GM08714 (cell line): Measurements from ENCODE around the gene LBX2.

Experiments
- H3K4me3 ChIP-seq: fragments of 200-500 bp; sonication (Bioruptor generic); 2 replicates; pipeline ENCODE4 v1.5.1; 2014; ENCODE audit warnings: mild to moderate bottlenecking, low read length, inconsistent platforms
- ZNF274 ChIP-seq: IDR thresholded peaks from 2 replicates; pipeline ENCODE4 v1.6.1; 2012; ENCODE audit warnings: mild to moderate bottlenecking, low read depth, low read length

Gene LBX2

GRCh38 chr2:74530239-74531187 is 31.1 kb upstream of the LBX2 start:
- no peak for TF ChIP-seq ZNF274

GRCh38 chr2:74529357-74530238 is 30.2 kb upstream of the LBX2 start, which contains the start of the genes AUP1 and HTRA2:
TSS of gene AUP1 (minus strand) at chr2:74529706. CDS start at chr2:74529629, 77 bp downstream.
TSS of gene HTRA2 (plus strand) at chr2:74529933. CDS start at chr2:74530007, 74 bp downstream.
- H3K4me3 ChIP-seq: peak within 1 kb of the TSS; percentile 94
- TF ChIP-seq ZNF274: no peak

More at GRCh38 chr2:74530239-74531187, 31.1 kb upstream of the LBX2 start:
- peak overlapping the region; percentile 94 for H3K4me3 ChIP-seq

- peak overlapping the region; percentile 87 for H3K4me3 ChIP-seq
These were observed 29.4 kb upstream of the LBX2 start for GRCh38 chr2:74528600-74529356.

DNA sequence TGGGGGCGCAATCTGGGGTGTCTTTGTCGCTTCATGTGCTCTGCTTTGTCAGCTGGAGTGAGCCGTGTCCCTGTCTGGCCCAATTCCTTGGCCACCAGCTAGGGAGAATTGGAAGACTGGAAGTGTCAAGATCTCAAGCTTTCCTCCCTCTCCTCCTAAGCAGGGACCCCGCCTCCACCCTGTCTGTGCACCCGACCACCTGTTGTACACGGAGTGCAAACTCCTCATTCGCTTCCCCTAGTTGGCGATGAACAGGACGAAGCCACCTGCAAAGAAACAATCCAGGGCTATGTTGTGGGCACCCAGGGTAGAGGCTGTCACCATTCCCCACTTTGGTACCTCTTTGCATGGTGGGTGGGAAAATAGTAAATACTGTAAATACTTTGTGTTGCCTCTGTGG is 28.3 kb upstream of the LBX2 start:
- TF ChIP-seq ZNF274: no peak
- H3K4me3 ChIP-seq: no peak overlapping the region

More at GRCh38 chr2:74528600-74529356, 29.4 kb upstream of the LBX2 start:
- TF ChIP-seq ZNF274: no peak

- H3K4me3 ChIP-seq: no peak overlapping the region
- no peak for TF ChIP-seq ZNF274
These were observed 27.3 kb upstream of the LBX2 start for GRCh38 chr2:74526649-74527230.

DNA sequence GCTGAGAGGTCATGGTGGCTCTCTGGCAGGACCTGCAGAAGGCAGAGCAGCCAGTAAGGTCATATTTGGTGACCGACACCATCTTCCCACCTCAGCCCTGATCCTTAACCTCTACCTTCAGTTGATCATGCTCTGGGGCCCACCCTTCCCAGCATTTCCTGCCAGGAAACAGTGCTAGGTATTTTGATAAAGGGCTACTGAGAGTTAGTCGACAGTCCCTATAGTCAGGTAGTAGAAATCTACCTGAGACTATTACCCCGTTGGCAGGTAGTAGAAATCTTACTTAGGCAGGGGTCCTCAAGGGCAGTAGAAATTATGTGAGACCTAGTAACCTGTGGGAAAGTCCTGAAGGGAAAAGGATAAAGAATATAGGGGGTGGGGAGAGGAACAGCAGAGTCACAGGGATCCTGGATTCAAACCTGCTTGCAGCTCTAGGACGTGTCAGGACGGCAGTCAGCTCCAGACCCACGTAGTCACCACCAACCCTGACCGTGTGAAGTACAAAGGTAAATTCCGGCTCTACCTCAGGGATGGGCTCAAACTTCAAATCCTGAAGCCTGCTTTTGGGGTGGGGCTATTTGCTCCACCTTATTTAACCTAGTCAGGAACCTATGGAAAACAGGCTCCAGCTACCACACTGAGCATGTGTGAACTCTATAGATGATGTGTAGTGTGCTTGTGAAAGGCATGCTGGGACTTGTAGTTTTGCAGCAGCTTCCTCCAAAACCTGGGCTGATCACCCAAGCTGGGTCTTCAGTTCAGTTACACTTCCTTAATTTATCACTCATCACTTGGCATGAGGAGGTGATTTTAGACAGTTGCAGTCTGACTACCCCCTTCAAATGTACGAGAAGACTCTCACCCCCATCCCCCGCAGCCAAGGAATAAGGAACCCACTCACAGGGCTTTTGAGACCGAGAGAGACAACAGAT is 26.6 kb upstream of the LBX2 start, which contains the start of gene DQX1:
TSS of gene DQX1 (minus strand) at position 515 of the 932 bp plus-strand sequence. CDS start at position 13, 502 bp downstream.
- no peak for TF ChIP-seq ZNF274
- H3K4me3 ChIP-seq: no peak within 1 kb of the TSS

- no peak for TF ChIP-seq ZNF274
- H3K4me3 ChIP-seq: no peak overlapping the region
These were observed 25.7 kb upstream of the LBX2 start for GRCh38 chr2:74524955-74525716.

- no peak overlapping the region for H3K4me3 ChIP-seq
- no peak for TF ChIP-seq ZNF274
These were observed 24.6 kb upstream of the LBX2 start for GRCh38 chr2:74524005-74524404.

GRCh38 chr2:74522516-74522915 is 23.1 kb upstream of the LBX2 start:
- H3K4me3 ChIP-seq: no peak overlapping the region
- TF ChIP-seq ZNF274: no peak

GRCh38 chr2:74516650-74517049 is 17.2 kb upstream of the LBX2 start:
- H3K4me3 ChIP-seq: no peak overlapping the region; the same call in 1 of the 2 replicates
- no peak for TF ChIP-seq ZNF274

- TF ChIP-seq ZNF274: no peak
- H3K4me3 ChIP-seq: peak overlapping the region; percentile 1; the same call in 1 of the 2 replicates
These were observed 16.7 kb upstream of the LBX2 start for GRCh38 chr2:74515981-74516633.
